ENCODE measurements around the gene STX18.

GRCh38 chr4:4390046-4390445 lies 151.8 kb downstream of the STX18 start:
- TF ChIP-seq SUZ12 (IDR thresholded peaks at IDR 0.05; ENCODE audit: extremely low read depth, insufficient read depth, insufficient read length): no peak
- no peak for TF ChIP-seq ZNF274 (IDR thresholded peaks at IDR 0.05; ENCODE audit: low read depth, low read length)
- no peak for TF ChIP-seq YY1 (IDR thresholded peaks at IDR 0.05; ENCODE audit: insufficient read depth, insufficient read length)

All from NT2/D1 (cell line).